ENCODE results near the gene BLVRB. TPM values are rescaled to one million over a fixed set of nuclear protein-coding genes. Genes with fewer than 3 reads are reported as not detected.
A peak's percentile ranks its signal among the peaks of the same experiment; 100 is the strongest.

BLVRB gene
- total and polyA plus RNA-seq, 2 donors (not counting 3 experiments of a cell fraction or from before 2014, with no cell fraction given), result 30.8 to 113 TPM

DNA sequence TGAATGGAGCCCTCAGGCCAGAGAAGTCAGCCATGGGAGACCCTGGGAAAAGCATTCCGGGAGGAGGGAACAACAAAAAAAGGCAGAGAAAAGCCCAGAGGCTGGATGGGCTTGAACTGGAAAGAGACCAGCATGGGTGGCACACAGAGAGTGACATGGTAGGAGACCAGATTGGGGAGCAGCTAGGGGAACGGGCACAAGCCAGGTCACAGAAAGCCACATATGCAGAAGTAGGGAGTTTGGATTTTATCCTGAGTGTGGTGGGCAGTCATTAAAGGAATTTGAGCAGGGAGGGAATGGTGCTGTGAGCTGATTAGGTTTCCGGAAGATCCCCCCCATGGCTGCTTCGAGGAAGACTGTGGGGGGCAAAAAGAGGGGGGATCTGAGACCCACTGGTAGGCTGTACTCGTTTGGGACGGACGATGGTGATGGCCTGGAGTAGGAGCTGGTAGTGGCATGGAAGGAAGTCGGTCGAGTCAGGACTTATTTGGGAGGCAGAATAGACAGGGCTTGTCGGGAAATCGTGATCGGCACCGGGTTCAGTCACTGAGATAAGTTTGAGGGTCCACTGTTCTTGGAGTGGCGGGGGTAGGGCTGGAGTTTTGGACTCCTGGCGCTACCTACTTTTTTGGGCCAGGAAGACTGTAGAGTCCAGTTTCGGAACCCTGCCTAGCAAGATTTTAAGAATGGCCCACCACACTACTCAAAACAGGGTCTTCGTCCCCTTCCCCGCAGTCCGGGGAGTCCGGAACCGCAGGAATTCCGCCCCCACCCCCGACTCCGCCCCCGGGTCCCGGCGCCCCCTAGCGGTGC lies 40.7 kb downstream of the BLVRB start:
- peaks cover 19% of the 10 kb centered on the region for H3K4me1 ChIP-seq (ENCODE audit: control insufficient read depth, extremely low read depth, insufficient read depth, low read length)
- CTCF ChIA-PET, result interaction anchor here (0.6 to 2.8 kb wide), 3 partner anchors 18 to 119 kb away, joined by 3 to 11 read pairs (median 4); no protein-coding TSS in a partner anchor
- intact Hi-C loops (cut with micrococcal nuclease), result loop anchor here (1.0 to 5.0 kb wide), 4 partner anchors 8 to 593 kb away; partner anchors contain the start of genes C19orf47, DYRK1B and PLD3

More for the DNA sequence above, 40.7 kb downstream of the BLVRB start:
- Histone ChIP-seq H3K4me2 (ENCODE audit: insufficient read depth, low read length) (peak overlapping the region; percentile 96), H2AFZ (ENCODE audit: low read depth, low read length) (no peak overlapping the region), H3K36me3 (ENCODE audit: control insufficient read depth in 2 of 2, extremely low read depth in 1 of 2, insufficient read depth in 2 of 2, low read length in 2 of 2) (peaks cover 8 to 9% of the 10 kb centered on the region in 2 experiments), H3K4me3 (replicated peaks in 1 of 3; ENCODE audit: insufficient read depth in 1 of 3, low read depth in 1 of 3, low read length in 3 of 3) (peak overlapping the region; percentile 80 to 95 (median 93)), H3K27me3 (ENCODE audit: control insufficient read depth in 2 of 2, insufficient read depth in 2 of 2, low read length in 2 of 2) (no peaks in the 10 kb centered on the region), H4K20me1 (replicated peaks; ENCODE audit: control insufficient read depth, extremely low read depth, insufficient read depth, low read length) (no peaks in the 10 kb centered on the region), H3K9ac (replicated peaks; ENCODE audit: extremely low read depth, insufficient read depth, low read length) (peak overlapping the region; percentile 93), H3K79me2 (ENCODE audit: control insufficient read depth, insufficient read depth, low read length) (peaks cover 30% of the 10 kb centered on the region), H3K27ac (ENCODE audit: insufficient read depth, low read depth, low read length) (peak overlapping the region; percentile 95), H3K9me1 (replicated peaks; ENCODE audit: control insufficient read depth, extremely low read depth, insufficient read depth, low read length) (no peaks in the 10 kb centered on the region), H3K9me3 (replicated peaks; ENCODE audit: control insufficient read depth, insufficient read depth, low read length) (no peaks in the 10 kb centered on the region)
- TSS peak; percentile 51 for BruUV-seq (replicated peaks)
- POLR2A ChIA-PET, result interaction anchor here (1.3 kb wide), 2 partner anchors 8 to 18 kb away, joined by 4 read pairs; no protein-coding TSS in a partner anchor
- FAIRE-seq, result peak; percentile 76
- TF ChIP-seq FOS (IDR thresholded peaks at IDR 0.05; ENCODE audit: borderline replicate concordance, insufficient read depth, low read length) (no peak), POLR2A (IDR thresholded peaks at IDR 0.05; ENCODE audit: low read depth, low read length) (peak; percentile 31), CTCF (IDR thresholded peaks at IDR 0.05; ENCODE audit: extremely low read depth in 1 of 2, insufficient read depth in 1 of 2, low read depth in 1 of 2, low read length in 2 of 2) (no peak), MYC (IDR thresholded peaks at IDR 0.05; ENCODE audit: low read depth, low read length) (no peak), JUN (IDR thresholded peaks at IDR 0.05; ENCODE audit: borderline replicate concordance, insufficient read depth, insufficient read length, low read depth) (no peak)
- DNase-seq (ENCODE audit: low read depth, low spot score), result peak; percentile 32
- dilution Hi-C loops (cut with MboI; ENCODE audit: extremely low pct_ligation_motif_present, low sequenced_read_pairs), result no loop called here
